Activated T-cell treated with anti-CD3 and anti-CD28 coated beads for 24 hours (primary cell): ENCODE results near the gene CABLES2.

Experiments
- DNase-seq: peaks from one replicate; pipeline ENCODE4 v3.0.0-alpha.2; 2020; ENCODE audit warnings: low read depth

CABLES2 gene, protein sequence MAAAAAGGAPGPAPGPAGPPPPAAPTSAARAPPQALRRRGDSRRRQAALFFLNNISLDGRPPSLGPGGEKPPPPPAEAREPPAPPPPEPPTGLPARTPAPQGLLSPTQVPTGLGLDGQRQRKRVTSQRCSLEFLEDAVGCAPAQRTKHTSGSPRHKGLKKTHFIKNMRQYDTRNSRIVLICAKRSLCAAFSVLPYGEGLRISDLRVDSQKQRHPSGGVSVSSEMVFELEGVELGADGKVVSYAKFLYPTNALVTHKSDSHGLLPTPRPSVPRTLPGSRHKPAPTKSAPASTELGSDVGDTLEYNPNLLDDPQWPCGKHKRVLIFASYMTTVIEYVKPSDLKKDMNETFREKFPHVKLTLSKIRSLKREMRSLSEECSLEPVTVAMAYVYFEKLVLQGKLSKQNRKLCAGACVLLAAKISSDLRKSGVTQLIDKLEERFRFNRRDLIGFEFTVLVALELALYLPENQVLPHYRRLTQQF

DNA sequence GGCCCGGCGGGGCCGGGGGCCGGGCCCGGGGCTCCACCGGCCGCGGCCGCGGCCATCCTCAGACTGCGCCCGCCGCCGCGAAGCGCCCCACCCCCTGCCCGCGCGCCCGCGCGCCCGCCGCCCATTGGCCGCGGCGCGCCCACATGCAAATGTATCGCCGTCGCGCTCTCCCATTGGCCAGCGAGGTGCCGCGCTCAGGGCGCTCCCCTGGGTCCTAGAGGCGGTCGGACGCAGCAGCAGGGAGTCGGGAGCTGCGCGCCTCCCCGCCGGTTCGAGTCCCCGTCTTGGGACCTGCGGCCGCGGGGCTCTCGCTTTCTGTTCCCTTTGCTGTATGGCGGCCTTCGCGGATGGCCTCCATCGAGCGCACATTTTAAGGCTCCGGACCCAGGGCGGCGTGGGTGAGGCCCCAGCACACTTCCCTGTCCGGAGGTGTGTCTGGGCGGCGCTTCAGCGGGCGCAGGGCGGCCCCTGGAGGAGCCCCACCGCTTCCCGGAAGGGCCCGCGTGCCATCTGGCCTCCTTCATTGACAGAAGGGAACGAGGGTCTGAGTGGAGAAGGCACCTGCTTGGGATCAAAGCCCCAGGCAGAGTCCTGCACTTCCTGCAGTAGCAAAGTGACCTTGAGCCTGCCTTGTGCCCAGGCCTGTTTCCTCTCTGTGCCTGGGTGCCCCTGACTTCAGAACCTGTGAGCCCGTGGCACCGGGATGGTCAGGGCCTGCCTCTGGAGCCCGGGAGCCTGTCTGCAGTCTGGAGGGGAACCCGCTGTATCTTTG lies at the start of gene CABLES2:
TSS of gene CABLES2 (minus strand) at position 65 of the 772 bp plus-strand sequence. CDS start at position 56, 9 bp downstream.
- DNase-seq = peak; percentile 86

DNA sequence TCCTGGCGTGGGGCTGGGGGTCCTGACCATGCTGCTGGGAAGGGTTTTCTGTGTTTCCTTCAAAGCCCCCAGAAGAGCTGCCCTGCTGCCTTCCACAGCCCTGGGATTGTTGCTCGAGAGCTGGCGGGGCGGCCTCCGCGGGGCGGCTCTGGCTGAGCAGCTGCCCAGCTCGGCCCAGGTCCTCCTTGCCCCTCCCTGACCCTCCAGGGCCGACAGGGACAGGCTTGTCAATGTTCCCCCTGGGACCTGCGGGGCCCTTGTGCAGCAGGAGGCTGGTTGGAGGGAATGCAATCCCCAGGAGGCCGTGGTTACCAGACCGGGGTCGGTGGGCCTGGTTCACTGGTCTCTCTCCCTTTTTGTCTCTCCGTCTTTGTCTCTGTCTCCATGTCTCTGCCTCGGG lies 48.8 kb upstream of the CABLES2 start:
- DNase-seq = no peak

DNA sequence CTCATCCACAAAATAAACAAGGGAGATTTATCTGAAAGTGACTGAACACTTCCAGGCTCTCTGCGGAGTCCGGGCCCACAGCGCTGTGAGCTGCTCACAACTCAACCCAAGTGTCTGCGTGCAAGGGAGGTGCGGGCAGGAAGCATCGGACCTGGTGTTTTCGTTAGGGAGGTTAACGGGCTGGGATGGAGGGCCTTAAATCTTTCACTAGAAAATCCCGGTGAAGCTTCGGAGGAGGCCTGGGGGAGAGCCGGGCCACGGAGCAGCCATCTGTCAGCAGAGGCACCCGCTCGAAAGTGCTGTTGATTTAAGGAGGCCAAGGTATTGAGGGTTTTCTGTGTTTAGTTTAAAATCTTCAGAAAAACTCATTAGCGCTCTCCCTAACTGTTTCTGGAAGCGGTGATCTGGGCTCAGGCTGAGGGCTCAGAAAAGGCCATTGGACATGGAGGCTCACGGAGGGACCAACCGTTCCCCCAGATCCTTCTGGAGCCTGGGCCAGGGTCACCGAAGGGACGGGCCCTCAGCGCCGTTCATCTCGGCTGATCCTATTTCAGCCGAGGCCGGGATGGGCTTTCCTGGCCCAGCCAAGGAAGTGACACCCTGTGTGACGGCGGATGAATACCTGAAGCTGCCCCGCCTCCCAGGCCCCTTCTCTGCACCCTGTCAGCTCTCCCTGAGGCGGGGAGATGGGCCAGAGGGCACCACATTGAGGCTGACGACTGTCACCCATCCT lies 48.0 kb upstream of the CABLES2 start:
- no peak for DNase-seq

DNA sequence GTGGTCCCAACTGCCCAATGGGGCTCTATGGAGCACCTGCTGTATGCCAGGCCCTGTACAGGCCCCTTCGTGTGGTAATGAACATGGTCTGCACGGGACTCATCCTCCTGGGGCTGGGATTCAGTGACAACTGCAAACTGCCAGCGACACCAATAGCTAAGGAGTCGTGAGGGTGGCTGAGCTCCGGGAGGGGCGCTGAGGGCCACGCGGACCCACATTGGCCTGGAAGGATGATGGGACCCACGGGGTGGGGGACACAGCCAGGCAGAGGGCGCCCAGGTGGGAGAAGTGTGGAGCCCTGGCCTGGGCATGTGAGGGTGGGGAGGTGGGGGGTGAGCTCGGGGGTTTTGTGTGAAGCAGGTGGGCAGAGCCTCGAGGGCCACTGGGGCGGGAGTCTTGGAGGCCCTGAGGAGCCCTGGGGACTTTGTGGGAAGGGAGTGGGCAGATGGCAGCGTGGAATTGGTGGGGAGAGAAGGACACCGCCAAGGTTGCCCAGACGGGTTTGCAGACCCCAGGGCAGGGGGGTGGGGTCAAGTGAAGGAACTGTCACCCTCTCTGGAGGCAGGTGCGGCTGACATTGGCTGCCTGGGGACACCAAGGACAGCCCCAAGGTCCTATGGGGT lies 46.2 kb upstream of the CABLES2 start:
- no peak for DNase-seq

DNA sequence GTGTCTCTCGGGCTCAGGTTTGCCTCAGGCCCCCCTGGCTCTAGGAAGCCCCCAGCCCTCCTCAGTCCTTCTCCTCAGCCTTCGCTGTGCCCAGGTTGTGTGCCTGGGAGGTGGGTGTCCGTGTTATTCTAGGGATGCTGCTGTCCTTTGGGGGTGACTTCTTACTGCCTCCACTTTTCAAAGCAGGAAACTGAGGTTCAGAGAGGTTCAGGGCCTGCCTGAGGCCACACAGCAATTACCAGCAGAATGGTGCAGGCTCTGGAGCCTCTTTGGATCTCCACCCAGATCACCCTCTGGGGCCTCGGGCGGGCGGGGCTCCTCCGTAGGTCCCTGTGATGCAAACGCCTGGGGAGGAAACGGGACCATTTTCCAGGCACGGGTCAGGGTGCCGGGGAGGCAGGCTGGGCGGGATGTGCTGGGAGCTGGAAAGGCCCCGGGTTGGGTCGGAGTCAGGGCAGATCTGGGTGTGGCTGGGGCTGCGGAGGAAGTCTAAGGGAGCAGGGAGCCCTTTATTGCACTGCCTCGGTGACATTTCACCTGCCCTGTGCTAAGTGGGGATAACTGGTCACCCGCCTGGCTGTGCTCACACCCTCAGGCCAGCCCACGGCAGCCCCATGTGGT lies 45.5 kb upstream of the CABLES2 start:
- no peak for DNase-seq

DNA sequence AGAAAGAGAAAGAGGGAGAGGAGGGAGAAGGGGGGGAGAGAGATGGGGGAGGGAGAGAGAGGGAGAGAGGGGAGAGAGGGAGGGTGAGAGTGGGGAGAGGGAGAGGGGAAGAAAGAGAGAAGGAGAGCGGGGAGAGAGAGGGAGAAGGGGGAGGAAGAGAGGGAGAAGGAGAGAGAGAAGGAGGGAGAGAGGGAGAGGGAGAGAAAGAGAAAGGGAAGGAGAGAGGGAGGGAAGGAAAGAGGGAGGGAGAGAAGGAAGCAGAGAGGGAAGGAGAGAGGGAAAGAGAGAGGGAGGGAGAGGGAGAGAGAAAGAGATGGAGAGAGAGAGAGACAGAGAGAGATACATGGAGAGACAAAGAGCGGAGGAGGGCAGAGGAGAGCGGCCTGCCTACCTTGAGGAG lies 44.9 kb upstream of the CABLES2 start:
- no peak for DNase-seq

DNA sequence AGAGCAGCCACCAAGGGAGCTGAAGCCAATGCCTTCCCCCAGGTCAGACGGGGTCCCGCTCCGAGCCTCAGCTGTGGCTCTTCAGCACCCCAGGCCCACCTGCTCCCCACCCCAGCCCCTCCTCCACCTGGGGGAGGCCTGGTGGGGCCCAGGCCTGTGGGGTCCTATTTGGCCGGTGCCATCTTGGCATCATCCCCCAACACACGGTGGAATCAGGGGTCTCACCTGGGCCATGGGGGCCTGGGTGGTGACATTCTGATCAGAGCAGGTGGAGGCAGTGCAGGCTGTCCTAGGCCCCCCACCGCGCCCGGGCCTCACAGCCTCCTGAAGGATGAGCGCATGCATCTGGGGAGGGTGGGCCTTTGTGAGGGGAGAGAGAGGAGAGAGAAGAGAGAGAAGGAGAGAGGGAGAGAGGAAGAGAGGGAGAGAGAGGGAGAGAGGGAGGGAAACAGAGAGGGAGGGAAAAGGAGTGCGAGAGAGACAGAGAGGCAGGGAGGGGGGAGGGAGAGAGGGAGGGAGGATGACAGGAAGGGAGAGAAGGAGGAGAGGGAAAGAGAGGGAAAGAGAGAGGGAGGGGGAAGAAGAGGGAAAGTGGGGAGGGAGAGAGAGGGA lies 44.2 kb upstream of the CABLES2 start:
- no peak for DNase-seq

DNA sequence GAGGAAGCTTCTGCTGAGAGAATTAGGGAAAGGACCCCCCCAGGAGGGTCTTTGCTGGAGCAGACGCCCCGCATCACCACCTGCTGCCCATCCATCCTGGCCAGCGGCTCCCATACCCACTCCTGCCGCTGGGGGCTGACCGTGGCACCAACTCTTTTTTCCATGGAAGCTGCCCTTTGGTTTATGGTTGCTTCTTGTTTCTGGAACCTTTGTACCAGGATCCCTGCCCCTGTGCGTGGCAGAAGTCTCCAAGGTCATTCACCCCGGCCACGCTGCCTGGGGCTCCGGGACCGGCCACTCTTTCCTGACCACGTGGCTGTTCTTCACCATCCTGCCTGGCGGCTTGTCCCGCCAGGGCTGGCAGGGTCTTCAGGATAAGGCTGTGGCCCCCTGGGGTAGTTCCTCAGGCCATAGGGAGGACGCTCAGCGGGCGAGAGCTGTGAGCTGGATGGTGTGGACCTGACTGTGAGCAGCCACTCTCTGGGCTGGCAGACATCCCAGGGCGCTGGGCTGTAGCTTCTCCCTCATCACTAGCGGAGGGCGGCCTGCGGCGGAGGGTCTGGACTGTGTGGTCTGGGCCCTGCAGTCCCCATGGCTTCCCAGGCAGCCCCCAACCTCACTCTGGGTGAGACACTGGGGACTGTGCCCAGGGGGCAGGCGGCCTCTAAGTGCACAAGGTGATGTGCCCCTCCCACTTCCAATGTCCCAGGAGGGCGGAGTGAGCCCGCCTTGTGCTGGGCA lies 43.0 kb upstream of the CABLES2 start:
- DNase-seq = no peak

DNA sequence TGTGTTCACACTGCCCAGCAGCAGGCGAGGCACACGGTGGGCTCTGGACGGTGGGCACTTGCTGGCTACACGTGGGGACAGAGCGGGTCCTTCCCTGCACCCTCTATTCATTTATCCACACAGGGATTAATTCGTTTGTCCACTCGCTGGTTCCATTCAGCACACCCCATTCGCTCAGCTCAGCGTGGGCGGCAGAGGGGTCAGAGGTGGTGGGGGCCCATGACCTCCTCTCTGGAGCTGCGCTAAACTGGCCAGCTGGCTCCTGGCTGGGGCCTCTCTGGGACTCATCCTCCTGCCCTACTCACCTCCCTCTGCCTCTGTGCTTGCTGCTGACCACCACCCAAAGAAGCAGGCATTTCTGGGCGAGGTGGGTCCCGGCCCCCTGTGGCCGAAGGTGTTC lies 41.7 kb upstream of the CABLES2 start:
- no peak for DNase-seq

DNA sequence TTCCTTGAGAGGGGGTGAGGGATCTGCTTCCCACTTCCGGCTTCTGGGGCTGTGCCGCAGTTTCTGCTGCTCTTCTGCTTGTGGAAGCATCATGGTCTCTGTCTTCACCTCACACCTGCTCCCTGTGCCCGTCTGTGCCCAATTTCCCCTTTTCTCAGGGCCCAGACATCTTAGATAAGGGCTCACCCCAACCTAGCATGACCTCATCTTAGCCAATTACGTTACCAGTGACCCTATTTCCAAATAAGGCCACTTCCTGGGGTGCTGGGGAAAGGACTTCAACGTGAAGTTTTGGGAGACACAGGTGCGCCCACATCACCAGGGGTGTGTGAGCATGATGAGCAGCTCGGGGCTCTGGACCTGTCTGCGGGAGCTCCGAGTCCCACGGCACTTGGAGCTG lies 41.0 kb upstream of the CABLES2 start:
- no peak for DNase-seq

DNA sequence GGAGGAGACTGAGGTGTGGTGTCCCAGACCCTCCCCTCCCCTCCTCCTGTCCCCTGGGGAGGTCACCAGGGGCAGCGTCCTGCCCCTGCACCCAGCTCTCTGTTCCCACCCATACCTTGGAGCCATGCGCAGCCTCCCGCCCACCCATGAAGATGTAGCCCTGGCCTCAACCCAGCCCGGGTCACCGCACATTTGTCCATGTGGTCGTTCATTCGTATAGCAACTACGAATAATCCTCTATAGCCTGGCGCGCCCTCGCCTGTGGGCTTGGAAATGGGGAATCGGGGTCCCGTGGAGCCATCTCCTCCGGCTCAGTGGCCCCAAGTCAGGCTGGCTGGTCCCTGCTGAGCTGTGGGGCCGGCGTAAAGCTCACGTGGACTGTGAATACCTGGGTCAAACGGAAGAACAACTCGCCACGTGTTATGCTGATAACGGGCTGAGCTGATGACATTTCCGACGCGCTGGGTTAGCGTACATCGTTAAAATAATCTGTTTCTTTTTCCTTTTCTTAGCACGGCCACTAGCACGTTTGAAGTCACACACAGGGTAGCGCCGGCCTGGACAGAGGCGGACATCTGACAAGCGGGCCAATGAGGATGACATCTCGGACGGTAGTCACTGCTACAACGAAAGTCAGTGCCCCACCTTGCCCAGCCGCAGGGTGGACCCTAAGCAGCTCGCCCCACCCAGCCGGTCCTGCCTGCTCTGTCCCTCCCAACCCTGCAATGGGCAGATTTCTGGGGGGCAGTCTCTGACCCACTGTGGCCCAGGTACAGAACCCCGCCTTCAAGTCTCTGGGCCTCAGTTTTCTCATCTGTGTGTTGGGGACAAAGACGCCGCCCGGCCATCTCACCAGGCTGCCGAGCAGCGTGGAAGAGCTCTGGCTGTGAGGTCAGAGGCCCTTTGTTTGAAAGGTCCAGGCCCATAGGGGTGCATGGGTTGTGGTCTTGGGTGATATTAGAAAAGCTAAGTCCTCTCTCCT lies 40.1 kb upstream of the CABLES2 start:
- no peak for DNase-seq

DNA sequence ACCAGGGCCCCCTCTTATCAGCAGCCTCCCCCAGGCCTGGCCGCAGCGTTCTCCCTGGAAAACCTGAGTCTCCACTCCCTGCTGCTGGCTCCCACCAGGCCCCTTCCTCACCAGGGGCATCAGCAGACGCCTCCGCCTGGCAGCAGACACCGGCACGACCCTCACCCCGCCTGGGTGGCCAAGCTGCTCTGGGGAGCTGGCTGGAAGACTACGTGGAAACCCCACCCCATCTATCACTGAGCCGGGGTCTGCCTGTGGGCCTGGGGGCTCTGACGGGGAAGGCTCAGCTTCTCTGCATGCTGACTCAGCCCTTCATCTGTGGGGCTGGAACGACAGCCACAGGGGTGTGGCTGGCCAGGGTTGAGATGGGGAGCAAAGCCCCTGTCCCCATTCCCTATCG lies 39.4 kb upstream of the CABLES2 start:
- no peak for DNase-seq

DNA sequence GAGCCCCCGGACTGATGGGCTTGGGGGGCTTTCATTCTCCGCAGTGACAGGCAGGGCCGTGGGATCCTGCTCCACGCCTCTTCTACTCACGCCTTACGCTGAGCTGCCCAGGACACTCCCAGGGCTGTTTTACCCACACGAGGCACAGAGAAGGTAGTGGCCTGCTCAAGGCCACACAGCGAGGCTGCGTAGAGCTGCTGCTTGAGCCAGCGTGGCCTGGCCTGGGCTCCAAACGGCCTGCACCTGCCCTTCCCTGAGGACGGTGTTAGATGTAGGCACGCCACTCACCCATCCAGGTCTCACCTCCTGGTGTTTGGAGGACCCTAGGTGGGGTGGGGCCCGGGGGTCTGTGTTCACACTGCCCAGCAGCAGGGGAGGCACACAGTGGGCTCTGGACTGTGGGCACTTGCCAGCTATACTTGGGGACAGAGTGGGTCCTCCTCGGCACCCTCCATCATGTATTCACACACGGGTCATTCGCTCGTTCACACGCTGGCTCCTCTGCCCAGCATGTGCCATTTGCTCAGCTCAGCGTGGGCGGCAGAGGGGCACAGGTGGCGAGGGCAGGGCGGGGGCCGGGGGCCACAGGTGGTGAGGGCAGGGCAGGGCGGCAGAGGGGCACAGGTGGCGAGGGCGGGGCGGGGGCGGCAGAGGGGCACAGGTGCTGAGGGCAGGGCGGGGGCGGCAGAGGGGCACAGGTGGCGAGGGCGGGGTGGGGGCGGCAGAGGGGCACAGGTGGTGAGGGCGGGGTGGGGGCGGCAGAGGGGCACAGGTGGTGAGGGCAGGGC lies 38.7 kb upstream of the CABLES2 start:
- DNase-seq = no peak

DNA sequence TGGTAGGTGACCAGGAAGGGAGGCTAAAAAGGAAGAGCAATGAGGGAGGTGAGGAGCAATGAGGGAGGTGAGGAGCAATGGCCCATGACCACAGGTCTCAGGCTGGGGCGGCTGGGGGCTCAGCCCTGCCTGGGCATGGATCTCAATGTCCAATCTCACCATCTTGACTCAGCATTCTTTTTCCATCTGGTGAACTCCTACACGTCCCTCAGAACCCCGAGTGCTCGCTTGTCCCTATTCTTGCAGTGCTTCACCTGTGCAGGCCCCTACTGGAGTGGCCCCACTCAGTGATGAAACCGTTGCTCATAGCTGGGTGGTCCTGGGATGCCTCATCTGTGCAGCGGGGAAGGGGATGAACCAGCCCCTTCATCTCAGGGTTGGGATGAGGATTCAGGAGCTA lies 37.2 kb upstream of the CABLES2 start:
- no peak for DNase-seq

DNA sequence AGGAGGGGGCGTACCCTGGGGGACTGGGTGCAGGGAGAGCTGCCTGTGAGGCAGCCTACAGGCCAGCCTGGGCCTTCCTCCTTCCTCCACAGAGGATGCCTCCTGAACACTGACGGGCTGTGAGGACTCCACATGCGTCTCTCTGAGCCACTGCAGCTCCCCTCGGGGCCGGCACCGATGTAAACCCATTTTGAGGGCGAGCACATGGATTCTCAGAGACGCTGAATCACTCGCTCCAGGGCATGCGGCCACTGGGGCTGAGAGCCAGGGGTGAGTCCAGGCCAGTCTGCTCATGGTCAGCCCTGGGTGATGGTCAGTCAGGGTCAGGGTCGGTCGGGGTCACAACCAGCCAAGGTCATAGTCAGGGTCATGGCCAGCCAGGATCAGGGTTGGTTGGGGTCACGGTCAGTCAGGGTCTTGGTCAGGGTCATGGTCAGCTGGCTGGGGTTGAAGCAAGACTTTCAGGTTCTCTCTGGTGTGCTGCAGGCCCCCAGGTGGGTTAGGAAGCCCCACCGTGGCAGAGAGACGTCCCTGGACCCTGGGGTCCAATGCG lies 35.0 kb upstream of the CABLES2 start:
- no peak for DNase-seq

DNA sequence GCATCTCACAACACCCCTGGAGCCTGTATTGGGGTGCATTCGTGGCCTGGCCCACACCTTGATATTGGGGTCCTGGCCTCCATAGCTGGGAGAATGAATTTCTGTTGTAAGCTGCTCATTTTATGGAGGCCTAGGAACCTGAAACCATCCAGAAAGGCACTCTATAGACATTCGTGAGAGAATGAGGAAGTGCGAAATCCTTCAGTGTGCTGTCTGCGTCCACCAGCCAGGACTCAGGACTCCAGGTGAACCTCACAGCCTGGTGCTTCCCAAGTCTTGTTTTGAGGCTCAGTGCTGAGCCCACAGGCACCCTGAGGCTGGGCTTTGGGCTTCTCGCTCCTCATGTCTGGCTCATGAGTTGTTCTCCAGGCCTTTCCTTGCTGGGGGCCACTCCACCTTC lies 32.1 kb upstream of the CABLES2 start:
- no peak for DNase-seq

DNA sequence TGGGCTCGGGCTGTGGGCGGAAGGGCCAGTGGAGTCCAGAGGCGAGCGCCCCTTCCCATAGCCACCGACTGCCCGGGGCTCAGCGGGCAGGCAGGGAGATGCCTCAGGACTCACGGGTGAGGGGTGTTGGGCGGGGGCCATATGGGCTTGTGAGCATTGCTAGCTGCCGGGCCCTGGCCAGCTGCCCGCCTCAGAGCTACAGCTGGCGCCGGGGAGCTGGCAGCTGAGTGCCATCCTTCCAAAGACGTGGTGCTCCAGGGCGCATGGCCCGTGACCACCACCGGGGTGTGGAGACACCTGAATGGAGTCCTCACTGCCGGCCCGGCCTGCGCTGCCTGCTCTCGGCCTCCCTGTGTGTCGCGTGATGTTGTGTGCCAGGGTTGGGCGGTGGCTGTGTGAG lies 30.8 kb upstream of the CABLES2 start:
- no peak for DNase-seq

DNA sequence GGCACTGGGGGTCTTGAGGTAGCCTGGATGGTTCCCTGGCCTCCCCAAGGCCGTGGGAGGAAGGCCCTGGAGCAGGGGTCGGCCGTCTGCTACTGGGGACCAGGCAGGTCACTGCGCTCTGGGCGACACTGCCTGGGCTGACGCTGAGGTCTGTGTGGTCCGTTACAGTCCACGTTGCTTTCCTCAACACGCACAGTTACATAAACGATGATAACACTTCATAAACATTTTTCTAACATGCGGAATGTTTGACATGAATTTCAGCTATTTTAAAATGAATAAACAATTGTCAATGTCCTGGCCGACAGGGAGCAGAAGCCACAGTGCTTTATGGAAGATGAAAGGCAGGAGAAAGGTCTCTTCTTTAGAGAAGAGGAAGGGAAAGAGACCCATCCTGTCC lies 30.4 kb upstream of the CABLES2 start:
- no peak for DNase-seq
